HepG2 (cell line): ENCODE data around the gene OSBPL3. TPM values are rescaled to one million over a fixed set of nuclear protein-coding genes. Genes with fewer than 3 reads are reported as not detected.

Experiments used
- ATAC-seq: fragments of 200-7000 bp; cut with Tn5 transposase; 3 replicates; pipeline ENCODE4 v1.9.1; 2020; ENCODE audit warnings: mild to moderate bottlenecking, moderate library complexity
- BruUV-seq: library from RNA; stranded (reverse); fragments of 400-500 nt; replicated peaks from 2 replicates; lab custom pipeline; 2021; lab: Mats Ljungman, UMichigan
- CTCF ChIA-PET: fragments of 300-600 bp; formaldehyde crosslinking; extraction: SDS; loops from one replicate; lab custom pipeline; 2021; ENCODE audit warnings: low total read pairs, inconsistent platforms, low intra/inter-chr PET ratio; lab: Yijun Ruan, JAX
- POLR2A ChIA-PET: fragments of 350-600 bp; sonication (Branson Sonifier 250); formaldehyde crosslinking; loops from one replicate; lab custom pipeline; 2020; ENCODE audit warnings: antibody characterized with exemption, inconsistent platforms; lab: Yijun Ruan, JAX
- DNase-seq: peaks from one replicate; pipeline ENCODE4 v3.0.0-alpha.2; 2015; ENCODE audit warnings: low spot score
- FAIRE-seq: peaks from 3 replicates; lab custom pipeline; 2011; peaks lifted over from hg19 to GRCh38; lab: Jason Lieb, UNC
- H2AFZ ChIP-seq: one replicate; pipeline ENCODE4 v1.6.1; 2011; ENCODE audit warnings: low read length, inconsistent platforms
- H3K27ac ChIP-seq: fragments of 300-600 bp; 3 replicates; pipeline ENCODE4 v1.8.0; 2011; ENCODE audit warnings: mixed run types, mild to moderate bottlenecking, mixed read lengths, low read length, inconsistent platforms; ENCODE audit not compliant: insufficient read depth; ENCODE audit errors: extremely low read length
- H3K27me3 ChIP-seq, 2 experiments: fragments of 200-600 bp in 1 of 2; 2 replicates in 1 of 2; 3 replicates in 1 of 2; pipeline versions ENCODE4 v1.6.0 to v1.8.0; 2011; ENCODE audit warnings: low read length in 2 of 2, mild to moderate bottlenecking in 2 of 2, moderate library complexity in 2 of 2, inconsistent platforms in 1 of 2; ENCODE audit not compliant: insufficient read depth in 2 of 2, control insufficient read depth in 1 of 2
- H3K36me3 ChIP-seq, 2 experiments: fragments of 200-600 bp in 1 of 2; replicated peaks in 1 of 2; 2 replicates in 1 of 2; 3 replicates in 1 of 2; pipeline versions ENCODE4 v1.5.1 to v1.8.0; 2011; ENCODE audit warnings: low read length in 2 of 2, inconsistent platforms in 1 of 2; ENCODE audit not compliant: insufficient read depth in 2 of 2, control insufficient read depth in 1 of 2
- H3K4me1 ChIP-seq: 2 replicates; pipeline ENCODE4 v1.5.1; 2012; ENCODE audit warnings: low read length, inconsistent platforms; ENCODE audit not compliant: insufficient read depth
- H3K4me2 ChIP-seq: 2 replicates; pipeline ENCODE4 v1.6.0; 2011; ENCODE audit warnings: low read depth, low read length, inconsistent platforms
- H3K4me3 ChIP-seq, 3 experiments: fragments of 200-600 bp in 1 of 3; sonication (generic), shearing (Covaris generic) in 1 of 3; replicated peaks in 1 of 3; 2 replicates each; pipeline ENCODE4 v1.5.1; 2011 to 2016; ENCODE audit warnings: low read length in 3 of 3, inconsistent platforms in 2 of 3, low read depth in 2 of 3, mild to moderate bottlenecking in 2 of 3, control low read depth in 1 of 3, mixed read lengths in 1 of 3; ENCODE audit not compliant: insufficient read depth in 1 of 3
- H3K79me2 ChIP-seq: one replicate; pipeline ENCODE4 v1.6.1; 2011; ENCODE audit warnings: low read length, inconsistent platforms; ENCODE audit not compliant: insufficient read depth
- H3K9ac ChIP-seq: 2 replicates; pipeline ENCODE4 v1.6.0; 2011; ENCODE audit warnings: mild to moderate bottlenecking, low read depth, low read length, inconsistent platforms; ENCODE audit not compliant: insufficient read depth
- H3K9me3 ChIP-seq: 2 replicates; pipeline ENCODE4 v1.5.1; 2012; ENCODE audit warnings: mild to moderate bottlenecking, low read length
- H4K20me1 ChIP-seq: 2 replicates; pipeline ENCODE4 v1.6.0; 2011; ENCODE audit warnings: inconsistent platforms, mild to moderate bottlenecking, low read length, moderate library complexity; ENCODE audit not compliant: insufficient read depth
- FOSL2 ChIP-seq: sonication (generic); formaldehyde crosslinking; IDR thresholded peaks from 2 replicates; pipeline ENCODE4 v1.4.0; 2020; ENCODE audit warnings: missing genetic modification reagents
- NAIF1 ChIP-seq: sonication (generic); formaldehyde crosslinking; IDR thresholded peaks from 2 replicates; pipeline ENCODE4 v1.5.0; 2020; ENCODE audit warnings: mild to moderate bottlenecking, missing genetic modification reagents, borderline replicate concordance
- SAP130 ChIP-seq: IDR thresholded peaks from 2 replicates; pipeline ENCODE4 v1.6.1; 2016; ENCODE audit warnings: low read depth
- TEAD2 ChIP-seq: sonication (generic); formaldehyde crosslinking; IDR thresholded peaks from 2 replicates; pipeline ENCODE4 v1.9.0; 2021; ENCODE audit warnings: missing genetic modification reagents
- ZBTB38 ChIP-seq: sonication (generic); formaldehyde crosslinking; IDR thresholded peaks from 2 replicates; pipeline ENCODE4 v1.5.1; 2020; ENCODE audit warnings: mild to moderate bottlenecking, missing genetic modification reagents
- ZEB1 ChIP-seq: IDR thresholded peaks from 2 replicates; pipeline ENCODE4 v1.6.1; 2012; ENCODE audit warnings: mild to moderate bottlenecking, low read depth, inconsistent platforms; ENCODE audit not compliant: insufficient replicate concordance
- ZNF570 ChIP-seq: sonication (generic); formaldehyde crosslinking; IDR thresholded peaks from 2 replicates; pipeline ENCODE4 v1.4.0; 2020; ENCODE audit warnings: mild to moderate bottlenecking, missing genetic modification reagents, borderline replicate concordance
- ZNF780A ChIP-seq: sonication (generic); formaldehyde crosslinking; IDR thresholded peaks from 2 replicates; pipeline ENCODE4 v1.8.0; 2022; ENCODE audit warnings: mild to moderate bottlenecking, missing genetic modification reagents, moderate library complexity
- in situ Hi-C: cut with HindIII; loops from 2 replicates; pipeline ENCODE4 v1.10.0; 2017; ENCODE audit warnings: low pct_unique_long_range_greater_than_20kb; ENCODE audit not compliant: extremely low pct_ligation_motif_present
- intact Hi-C: fragments of 100-400 bp; cut with micrococcal nuclease; formaldehyde crosslinking; loops from one replicate; pipeline ENCODE4 v1.10.0; 2022; ENCODE audit not compliant: unreplicated experiment
- polyA plus RNA-seq, 8 experiments: library from polyadenylated mRNA; depleted of rRNA in 3 of 8; stranded (reverse) in 7 of 8; unstranded in 1 of 8; fragments of >200 nt; fragmentation: Illumina TruSeq in 4 of 8; extraction: Trizol in 4 of 8; gene quantifications; 2 replicates each; pipeline versions ENCODE4 v1.2.1 to v1.2.3, GENCODE V29; 2011 to 2016; ENCODE audit warnings: low read depth in 4 of 8, missing spikeins in 1 of 8, mixed read lengths in 1 of 8; ENCODE audit not compliant: insufficient read depth in 1 of 8
- total RNA-seq, 5 experiments: library from RNA; depleted of rRNA; stranded (reverse); fragments of >200 nt; fragmentation: Illumina TruSeq; extraction: Trizol; gene quantifications; 2 replicates each; pipeline ENCODE4 v1.2.3, GENCODE V29; 2016; ENCODE audit warnings: low read depth in 1 of 5
- TF ChIP-seq, protein P1 (sequence below): fragments of 450-650 bp; IDR thresholded peaks from 2 replicates; pipeline ENCODE4 v1.6.1; 2017; ENCODE audit warnings: mild to moderate bottlenecking
- TF ChIP-seq, protein P2 (sequence below): sonication (generic); formaldehyde crosslinking; IDR thresholded peaks from 2 replicates; pipeline ENCODE4 v1.5.0; 2020; ENCODE audit warnings: mild to moderate bottlenecking, missing genetic modification reagents, borderline replicate concordance
- TF ChIP-seq, protein P3 (sequence below): sonication (generic); formaldehyde crosslinking; IDR thresholded peaks from 2 replicates; pipeline ENCODE4 v1.5.0; 2020; ENCODE audit warnings: missing genetic modification reagents

Gene OSBPL3
- total and polyA plus RNA-seq, 2 of the 13 experiments (the other 11 are each of a cell fraction or from before 2014, with no cell fraction given), result 8.8 to 28.9 TPM

DNA sequence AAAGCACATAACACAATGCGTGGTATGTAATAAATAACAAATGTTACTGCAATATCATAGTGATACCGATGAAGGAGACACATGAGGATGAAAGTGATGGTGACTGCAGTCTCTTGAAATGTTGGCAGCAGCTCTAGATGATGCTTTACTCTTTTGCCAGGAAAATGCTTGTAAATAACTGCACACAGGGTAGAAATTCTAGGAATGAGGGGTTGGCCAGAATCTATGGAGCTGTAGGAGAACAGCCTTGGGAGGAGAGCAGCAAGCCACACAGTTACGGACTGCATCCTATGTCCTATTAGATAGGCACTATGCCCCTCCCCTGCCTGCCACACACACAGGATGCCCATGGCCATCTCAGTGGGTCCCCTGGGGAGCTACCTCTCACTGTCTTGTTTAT lies 125.1 kb downstream of the OSBPL3 start (continued):
- TF ChIP-seq, protein P1, sequence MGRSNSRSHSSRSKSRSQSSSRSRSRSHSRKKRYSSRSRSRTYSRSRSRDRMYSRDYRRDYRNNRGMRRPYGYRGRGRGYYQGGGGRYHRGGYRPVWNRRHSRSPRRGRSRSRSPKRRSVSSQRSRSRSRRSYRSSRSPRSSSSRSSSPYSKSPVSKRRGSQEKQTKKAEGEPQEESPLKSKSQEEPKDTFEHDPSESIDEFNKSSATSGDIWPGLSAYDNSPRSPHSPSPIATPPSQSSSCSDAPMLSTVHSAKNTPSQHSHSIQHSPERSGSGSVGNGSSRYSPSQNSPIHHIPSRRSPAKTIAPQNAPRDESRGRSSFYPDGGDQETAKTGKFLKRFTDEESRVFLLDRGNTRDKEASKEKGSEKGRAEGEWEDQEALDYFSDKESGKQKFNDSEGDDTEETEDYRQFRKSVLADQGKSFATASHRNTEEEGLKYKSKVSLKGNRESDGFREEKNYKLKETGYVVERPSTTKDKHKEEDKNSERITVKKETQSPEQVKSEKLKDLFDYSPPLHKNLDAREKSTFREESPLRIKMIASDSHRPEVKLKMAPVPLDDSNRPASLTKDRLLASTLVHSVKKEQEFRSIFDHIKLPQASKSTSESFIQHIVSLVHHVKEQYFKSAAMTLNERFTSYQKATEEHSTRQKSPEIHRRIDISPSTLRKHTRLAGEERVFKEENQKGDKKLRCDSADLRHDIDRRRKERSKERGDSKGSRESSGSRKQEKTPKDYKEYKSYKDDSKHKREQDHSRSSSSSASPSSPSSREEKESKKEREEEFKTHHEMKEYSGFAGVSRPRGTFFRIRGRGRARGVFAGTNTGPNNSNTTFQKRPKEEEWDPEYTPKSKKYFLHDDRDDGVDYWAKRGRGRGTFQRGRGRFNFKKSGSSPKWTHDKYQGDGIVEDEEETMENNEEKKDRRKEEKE, result no peak
- TF ChIP-seq ZNF780A (CRISPR knock-in tag), result no peak
- no peak for TF ChIP-seq NAIF1
- TF ChIP-seq, all 625 proteins: peak for 0

DNA sequence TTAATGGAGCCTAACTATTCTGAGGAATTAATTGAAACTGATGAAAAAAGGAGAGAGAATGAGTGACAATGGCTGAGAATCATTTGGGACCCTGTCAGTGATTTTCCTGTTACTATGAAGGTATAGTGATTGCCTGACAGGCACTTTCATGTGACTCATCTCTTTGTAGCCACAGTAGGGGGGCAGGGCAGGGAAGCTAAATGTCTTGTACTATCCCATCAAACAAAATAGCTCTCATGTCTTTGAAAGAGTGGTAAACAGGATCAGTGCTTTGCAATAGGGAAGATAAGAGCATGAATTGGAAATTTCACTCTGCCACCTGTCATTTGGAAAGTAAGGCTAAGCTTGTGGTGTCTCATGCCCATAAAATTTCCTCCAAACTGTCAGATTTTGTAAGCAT lies 128.2 kb downstream of the OSBPL3 start:
- Histone ChIP-seq H3K36me3 (peaks cover 11 to 59% of the 10 kb centered on the region in 2 experiments), H3K4me2 (no peak overlapping the region), H3K27ac (no peak overlapping the region), H3K4me3 (no peak overlapping the region), H4K20me1 (no peaks in the 10 kb centered on the region), H3K9ac (no peak overlapping the region), H3K9me3 (no peaks in the 10 kb centered on the region), H3K4me1 (no peaks in the 10 kb centered on the region; the same call in 1 of the 2 replicates), H2AFZ (no peak overlapping the region), H3K27me3 (no peaks in the 10 kb centered on the region), H3K79me2 (no peaks in the 10 kb centered on the region)
- DNase-seq, result peak; percentile 61
- no peak for ATAC-seq
- in situ Hi-C loops, result no loop called here
- FAIRE-seq, result no peak
- ChIA-PET POLR2A (no interaction called here), CTCF (no interaction called here)
- intact Hi-C loops, result no loop called here
- no TSS peak for BruUV-seq
- TF ChIP-seq, protein P2, sequence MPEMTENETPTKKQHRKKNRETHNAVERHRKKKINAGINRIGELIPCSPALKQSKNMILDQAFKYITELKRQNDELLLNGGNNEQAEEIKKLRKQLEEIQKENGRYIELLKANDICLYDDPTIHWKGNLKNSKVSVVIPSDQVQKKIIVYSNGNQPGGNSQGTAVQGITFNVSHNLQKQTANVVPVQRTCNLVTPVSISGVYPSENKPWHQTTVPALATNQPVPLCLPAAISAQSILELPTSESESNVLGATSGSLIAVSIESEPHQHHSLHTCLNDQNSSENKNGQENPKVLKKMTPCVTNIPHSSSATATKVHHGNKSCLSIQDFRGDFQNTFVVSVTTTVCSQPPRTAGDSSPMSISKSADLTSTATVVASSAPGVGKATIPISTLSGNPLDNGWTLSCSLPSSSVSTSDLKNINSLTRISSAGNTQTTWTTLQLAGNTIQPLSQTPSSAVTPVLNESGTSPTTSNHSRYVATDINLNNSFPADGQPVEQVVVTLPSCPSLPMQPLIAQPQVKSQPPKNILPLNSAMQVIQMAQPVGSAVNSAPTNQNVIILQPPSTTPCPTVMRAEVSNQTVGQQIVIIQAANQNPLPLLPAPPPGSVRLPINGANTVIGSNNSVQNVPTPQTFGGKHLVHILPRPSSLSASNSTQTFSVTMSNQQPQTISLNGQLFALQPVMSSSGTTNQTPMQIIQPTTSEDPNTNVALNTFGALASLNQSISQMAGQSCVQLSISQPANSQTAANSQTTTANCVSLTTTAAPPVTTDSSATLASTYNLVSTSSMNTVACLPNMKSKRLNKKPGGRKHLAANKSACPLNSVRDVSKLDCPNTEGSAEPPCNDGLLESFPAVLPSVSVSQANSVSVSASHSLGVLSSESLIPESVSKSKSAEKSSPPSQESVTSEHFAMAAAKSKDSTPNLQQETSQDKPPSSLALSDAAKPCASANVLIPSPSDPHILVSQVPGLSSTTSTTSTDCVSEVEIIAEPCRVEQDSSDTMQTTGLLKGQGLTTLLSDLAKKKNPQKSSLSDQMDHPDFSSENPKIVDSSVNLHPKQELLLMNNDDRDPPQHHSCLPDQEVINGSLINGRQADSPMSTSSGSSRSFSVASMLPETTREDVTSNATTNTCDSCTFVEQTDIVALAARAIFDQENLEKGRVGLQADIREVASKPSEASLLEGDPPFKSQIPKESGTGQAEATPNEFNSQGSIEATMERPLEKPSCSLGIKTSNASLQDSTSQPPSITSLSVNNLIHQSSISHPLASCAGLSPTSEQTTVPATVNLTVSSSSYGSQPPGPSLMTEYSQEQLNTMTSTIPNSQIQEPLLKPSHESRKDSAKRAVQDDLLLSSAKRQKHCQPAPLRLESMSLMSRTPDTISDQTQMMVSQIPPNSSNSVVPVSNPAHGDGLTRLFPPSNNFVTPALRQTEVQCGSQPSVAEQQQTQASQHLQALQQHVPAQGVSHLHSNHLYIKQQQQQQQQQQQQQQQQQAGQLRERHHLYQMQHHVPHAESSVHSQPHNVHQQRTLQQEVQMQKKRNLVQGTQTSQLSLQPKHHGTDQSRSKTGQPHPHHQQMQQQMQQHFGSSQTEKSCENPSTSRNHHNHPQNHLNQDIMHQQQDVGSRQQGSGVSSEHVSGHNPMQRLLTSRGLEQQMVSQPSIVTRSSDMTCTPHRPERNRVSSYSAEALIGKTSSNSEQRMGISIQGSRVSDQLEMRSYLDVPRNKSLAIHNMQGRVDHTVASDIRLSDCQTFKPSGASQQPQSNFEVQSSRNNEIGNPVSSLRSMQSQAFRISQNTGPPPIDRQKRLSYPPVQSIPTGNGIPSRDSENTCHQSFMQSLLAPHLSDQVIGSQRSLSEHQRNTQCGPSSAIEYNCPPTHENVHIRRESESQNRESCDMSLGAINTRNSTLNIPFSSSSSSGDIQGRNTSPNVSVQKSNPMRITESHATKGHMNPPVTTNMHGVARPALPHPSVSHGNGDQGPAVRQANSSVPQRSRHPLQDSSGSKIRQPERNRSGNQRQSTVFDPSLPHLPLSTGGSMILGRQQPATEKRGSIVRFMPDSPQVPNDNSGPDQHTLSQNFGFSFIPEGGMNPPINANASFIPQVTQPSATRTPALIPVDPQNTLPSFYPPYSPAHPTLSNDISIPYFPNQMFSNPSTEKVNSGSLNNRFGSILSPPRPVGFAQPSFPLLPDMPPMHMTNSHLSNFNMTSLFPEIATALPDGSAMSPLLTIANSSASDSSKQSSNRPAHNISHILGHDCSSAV (CRISPR knock-in tag), result no peak
- TF ChIP-seq TEAD2 (no peak), FOSL2 (peak; percentile 79), ZNF780A (CRISPR knock-in tag) (no peak), SAP130 (CRISPR knock-in tag) (peak; percentile 21; the same call in 1 of the 2 replicates), ZBTB38 (CRISPR knock-in tag) (no peak), ZNF570 (CRISPR knock-in tag) (no peak), ZEB1 (no peak)
- TF ChIP-seq, protein P3, sequence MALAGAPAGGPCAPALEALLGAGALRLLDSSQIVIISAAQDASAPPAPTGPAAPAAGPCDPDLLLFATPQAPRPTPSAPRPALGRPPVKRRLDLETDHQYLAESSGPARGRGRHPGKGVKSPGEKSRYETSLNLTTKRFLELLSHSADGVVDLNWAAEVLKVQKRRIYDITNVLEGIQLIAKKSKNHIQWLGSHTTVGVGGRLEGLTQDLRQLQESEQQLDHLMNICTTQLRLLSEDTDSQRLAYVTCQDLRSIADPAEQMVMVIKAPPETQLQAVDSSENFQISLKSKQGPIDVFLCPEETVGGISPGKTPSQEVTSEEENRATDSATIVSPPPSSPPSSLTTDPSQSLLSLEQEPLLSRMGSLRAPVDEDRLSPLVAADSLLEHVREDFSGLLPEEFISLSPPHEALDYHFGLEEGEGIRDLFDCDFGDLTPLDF (CRISPR knock-in tag), result no peak
